ENCODE data around the gene PLA2G6. TPM values are rescaled to one million over a fixed set of nuclear protein-coding genes. Genes with fewer than 3 reads are reported as not detected.
"Not testable (repeated sequence)": the region's sequence is repeated elsewhere in the genome, so short reads cannot be mapped to it uniquely, and the experiment has no call there.

PLA2G6 gene
- total and polyA plus RNA-seq, 2 experiments from 2014 or later = 28.2 to 30.2 TPM

GRCh38 chr22:38153821-38154562 is 27.6 kb downstream of the PLA2G6 start:
- WGBS (ENCODE audit: low lambda C conversion rate, missing lambda C conversion rate) = 52% methylated on average over 4 of the region's 4 CpGs
- peaks cover 10% of the 10 kb centered on the region for H3K4me1 ChIP-seq (ENCODE audit: insufficient read depth)
- no peaks in the 10 kb centered on the region for H3K9me3 ChIP-seq (ENCODE audit: low read depth)
- H4K20me1 ChIP-seq (ENCODE audit: insufficient read depth, poor library complexity, severe bottlenecking) = no peaks in the 10 kb centered on the region
- no peak overlapping the region for H2AFZ ChIP-seq
- H3K27ac ChIP-seq = peak overlapping the region; percentile 71
- no peaks in the 10 kb centered on the region for H3K36me3 ChIP-seq (replicated peaks; ENCODE audit: insufficient read depth, low read depth)
- H3K4me3 ChIP-seq = no peak overlapping the region
- H3K4me2 ChIP-seq = no peak overlapping the region
- no peaks in the 10 kb centered on the region for H3K79me2 ChIP-seq
- no peaks in the 10 kb centered on the region for H3K9me2 ChIP-seq (replicated peaks; ENCODE audit: insufficient read depth)
- TF ChIP-seq EZH2phosphoT487 (IDR thresholded peaks at IDR 0.05; ENCODE audit: low read depth, severe bottlenecking, unreplicated experiment) (no peak), EZH2 (IDR thresholded peaks at IDR 0.05; ENCODE audit: borderline replicate concordance) (no peak), CTCF (IDR thresholded peaks at IDR 0.05; ENCODE audit: poor library complexity) (peak; percentile 16)
- peak; percentile 60 for DNase-seq (ENCODE audit: low spot score)
- no peaks in the 10 kb centered on the region for H3K27me3 ChIP-seq

GRCh38 chr22:38151126-38151500 is 30.5 kb downstream of the PLA2G6 start:
- peaks cover 10% of the 10 kb centered on the region for H3K4me1 ChIP-seq (ENCODE audit: insufficient read depth)
- WGBS (ENCODE audit: low lambda C conversion rate, missing lambda C conversion rate) = 87% methylated on average over 8 of the region's 8 CpGs
- no peak overlapping the region for H3K4me3 ChIP-seq
- no peaks in the 10 kb centered on the region for H3K27me3 ChIP-seq
- no peak overlapping the region for H3K27ac ChIP-seq
- TF ChIP-seq EZH2 (IDR thresholded peaks at IDR 0.05; ENCODE audit: borderline replicate concordance) (no peak), CTCF (IDR thresholded peaks at IDR 0.05; ENCODE audit: poor library complexity) (no peak), EZH2phosphoT487 (IDR thresholded peaks at IDR 0.05; ENCODE audit: low read depth, severe bottlenecking, unreplicated experiment) (no peak)
- H3K4me2 ChIP-seq = no peak overlapping the region
- DNase-seq (ENCODE audit: low spot score) = no peak
- no peak overlapping the region for H2AFZ ChIP-seq
- H3K9me2 ChIP-seq (replicated peaks; ENCODE audit: insufficient read depth) = no peaks in the 10 kb centered on the region
- H4K20me1 ChIP-seq (ENCODE audit: insufficient read depth, poor library complexity, severe bottlenecking) = no peaks in the 10 kb centered on the region
- no peaks in the 10 kb centered on the region for H3K79me2 ChIP-seq
- no peaks in the 10 kb centered on the region for H3K36me3 ChIP-seq (replicated peaks; ENCODE audit: insufficient read depth, low read depth)
- no peaks in the 10 kb centered on the region for H3K9me3 ChIP-seq (ENCODE audit: low read depth)

GRCh38 chr22:38148245-38148644 is 33.4 kb downstream of the PLA2G6 start:
- Histone ChIP-seq H3K27me3 (no peaks in the 10 kb centered on the region), H4K20me1 (ENCODE audit: insufficient read depth, poor library complexity, severe bottlenecking) (no peaks in the 10 kb centered on the region), H3K79me2 (no peaks in the 10 kb centered on the region), H3K9me3 (ENCODE audit: low read depth) (no peaks in the 10 kb centered on the region), H3K36me3 (replicated peaks; ENCODE audit: insufficient read depth, low read depth) (no peaks in the 10 kb centered on the region), H3K4me3 (no peak overlapping the region), H3K4me1 (ENCODE audit: insufficient read depth) (no peaks in the 10 kb centered on the region), H3K27ac (no peak overlapping the region), H3K9me2 (replicated peaks; ENCODE audit: insufficient read depth) (no peaks in the 10 kb centered on the region), H2AFZ (no peak overlapping the region), H3K4me2 (no peak overlapping the region)
- no peak for TF ChIP-seq CTCF (IDR thresholded peaks at IDR 0.05; ENCODE audit: poor library complexity)
- no peak for DNase-seq (ENCODE audit: low spot score)
- WGBS (ENCODE audit: low lambda C conversion rate, missing lambda C conversion rate) = 66% methylated on average over 5 of the region's 5 CpGs

- H3K4me3 ChIP-seq; DNase-seq (ENCODE audit: low spot score); H3K79me2 ChIP-seq; H3K27ac ChIP-seq; H3K4me1 ChIP-seq (ENCODE audit: insufficient read depth); H3K9me2 ChIP-seq (replicated peaks; ENCODE audit: insufficient read depth); H3K36me3 ChIP-seq (replicated peaks; ENCODE audit: insufficient read depth, low read depth); H2AFZ ChIP-seq; H4K20me1 ChIP-seq (ENCODE audit: insufficient read depth, poor library complexity, severe bottlenecking); H3K9me3 ChIP-seq (ENCODE audit: low read depth); H3K4me2 ChIP-seq; H3K27me3 ChIP-seq: not testable (repeated sequence)
- 92% methylated on average over 3 of the region's 3 CpGs for WGBS (ENCODE audit: low lambda C conversion rate, missing lambda C conversion rate)
These were observed 35.5 kb downstream of the PLA2G6 start for GRCh38 chr22:38146166-38146565.

All from hepatocyte (in vitro differentiated cells).